ENCODE measurements around the gene CKB.

DNA sequence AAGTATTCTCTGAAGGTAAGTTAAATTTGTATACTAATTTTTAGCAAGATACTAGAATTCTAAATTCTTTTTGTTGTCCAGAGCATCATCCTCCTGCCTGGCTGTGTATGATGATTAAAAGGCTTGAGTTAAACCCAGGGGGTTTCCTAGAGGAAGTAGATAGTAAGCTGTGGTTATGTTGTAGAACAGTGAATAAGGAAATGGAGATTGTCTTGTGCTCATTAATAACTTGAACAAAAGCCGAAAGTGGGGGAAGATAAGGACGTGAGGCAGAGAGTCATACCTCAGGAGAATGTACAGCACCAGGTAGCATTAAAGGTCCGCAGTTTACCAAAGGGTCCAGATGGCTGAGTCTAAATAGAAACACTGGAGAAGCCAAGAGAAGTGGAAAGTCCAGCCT, 42.0 kb downstream of the CKB start:
- TF ChIP-seq, protein P1, sequence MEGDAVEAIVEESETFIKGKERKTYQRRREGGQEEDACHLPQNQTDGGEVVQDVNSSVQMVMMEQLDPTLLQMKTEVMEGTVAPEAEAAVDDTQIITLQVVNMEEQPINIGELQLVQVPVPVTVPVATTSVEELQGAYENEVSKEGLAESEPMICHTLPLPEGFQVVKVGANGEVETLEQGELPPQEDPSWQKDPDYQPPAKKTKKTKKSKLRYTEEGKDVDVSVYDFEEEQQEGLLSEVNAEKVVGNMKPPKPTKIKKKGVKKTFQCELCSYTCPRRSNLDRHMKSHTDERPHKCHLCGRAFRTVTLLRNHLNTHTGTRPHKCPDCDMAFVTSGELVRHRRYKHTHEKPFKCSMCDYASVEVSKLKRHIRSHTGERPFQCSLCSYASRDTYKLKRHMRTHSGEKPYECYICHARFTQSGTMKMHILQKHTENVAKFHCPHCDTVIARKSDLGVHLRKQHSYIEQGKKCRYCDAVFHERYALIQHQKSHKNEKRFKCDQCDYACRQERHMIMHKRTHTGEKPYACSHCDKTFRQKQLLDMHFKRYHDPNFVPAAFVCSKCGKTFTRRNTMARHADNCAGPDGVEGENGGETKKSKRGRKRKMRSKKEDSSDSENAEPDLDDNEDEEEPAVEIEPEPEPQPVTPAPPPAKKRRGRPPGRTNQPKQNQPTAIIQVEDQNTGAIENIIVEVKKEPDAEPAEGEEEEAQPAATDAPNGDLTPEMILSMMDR (IDR thresholded peaks at IDR 0.05) = no peak
- no peak for TF ChIP-seq POLR2A (IDR thresholded peaks at IDR 0.05)
